Caki2 (cell line): ENCODE data around the gene KCNA2. TPM values are rescaled to one million over a fixed set of nuclear protein-coding genes. Genes with fewer than 3 reads are reported as not detected.

Experiments used
- DNase-seq: peaks from one replicate; pipeline ENCODE4 v3.0.0-alpha.2; 2015; ENCODE audit warnings: low read depth
- in situ Hi-C: cut with HindIII; loops from 2 replicates; pipeline ENCODE4 v1.10.0; 2016; ENCODE audit warnings: low sequenced_read_pairs, low pct_unique_long_range_greater_than_20kb, mixed read lengths
- total RNA-seq: library from RNA; depleted of rRNA; stranded (reverse); fragments of >200 nt; shearing (Covaris generic); gene quantifications from 2 replicates; pipeline ENCODE4 v1.2.3, GENCODE V29; 2014; ENCODE audit warnings: low replicate concordance

The KCNA2 gene
- total RNA-seq, 1 experiment from 2014 or later = not detected

- DNase-seq = no peak
- in situ Hi-C loops = no loop called here
These were observed 22.7 kb downstream of the KCNA2 start for GRCh38 chr1:110583505-110583904.

- no peak for DNase-seq
- in situ Hi-C loops = no loop called here
These were observed 23.8 kb downstream of the KCNA2 start for GRCh38 chr1:110582378-110582777.

DNA sequence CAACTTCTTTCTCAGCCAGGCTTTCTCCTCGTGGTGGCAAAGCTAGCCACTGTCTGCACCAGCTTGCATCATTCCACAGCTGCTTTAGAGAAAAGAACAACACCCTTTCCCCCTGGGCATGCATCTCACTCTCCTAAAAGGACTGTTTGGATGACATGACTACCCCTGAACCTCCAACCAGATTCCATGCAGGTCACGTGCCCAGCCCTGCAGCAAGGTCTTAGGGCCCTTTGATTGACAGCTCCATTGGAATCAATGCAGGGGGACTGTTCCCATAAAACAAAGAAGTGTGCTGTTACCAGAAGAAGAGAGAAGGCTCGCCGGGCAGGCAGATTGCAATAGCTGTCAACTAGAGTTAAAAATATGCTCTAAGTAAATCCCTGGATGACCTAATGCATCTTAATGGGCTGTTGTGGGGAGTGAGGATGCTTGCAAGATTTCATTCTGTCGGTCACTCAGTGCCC, 24.4 kb downstream of the KCNA2 start:
- DNase-seq = no peak
- in situ Hi-C loops = no loop called here

DNA sequence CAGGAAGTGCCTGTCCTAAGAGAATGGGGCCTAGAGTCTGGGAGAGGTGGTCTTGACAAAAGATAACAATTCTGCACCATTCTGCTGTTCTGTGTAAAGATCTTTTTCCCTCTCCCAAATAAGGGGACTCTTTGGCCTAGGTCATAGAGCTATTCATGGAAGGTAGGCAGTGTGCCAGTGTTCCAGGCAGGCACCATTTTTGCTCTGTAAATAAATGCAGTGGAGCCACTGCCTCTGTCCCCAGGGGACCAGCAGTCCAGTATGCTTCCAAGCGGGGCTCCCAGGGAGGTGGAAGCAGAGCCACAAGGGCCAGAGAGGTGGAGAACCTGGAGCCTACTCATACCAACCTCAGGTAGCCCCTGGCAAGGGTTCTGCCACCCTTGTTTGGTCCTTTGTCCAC, 25.9 kb downstream of the KCNA2 start:
- no peak for DNase-seq
- in situ Hi-C loops = no loop called here

- DNase-seq = no peak
- in situ Hi-C loops = no loop called here
These were observed 26.7 kb downstream of the KCNA2 start for GRCh38 chr1:110579460-110579859.

GRCh38 chr1:110576441-110576840, 29.7 kb downstream of the KCNA2 start:
- in situ Hi-C loops = no loop called here
- no peak for DNase-seq

- in situ Hi-C loops = no loop called here
- no peak for DNase-seq
These were observed 32.8 kb downstream of the KCNA2 start for GRCh38 chr1:110573314-110573713.

DNA sequence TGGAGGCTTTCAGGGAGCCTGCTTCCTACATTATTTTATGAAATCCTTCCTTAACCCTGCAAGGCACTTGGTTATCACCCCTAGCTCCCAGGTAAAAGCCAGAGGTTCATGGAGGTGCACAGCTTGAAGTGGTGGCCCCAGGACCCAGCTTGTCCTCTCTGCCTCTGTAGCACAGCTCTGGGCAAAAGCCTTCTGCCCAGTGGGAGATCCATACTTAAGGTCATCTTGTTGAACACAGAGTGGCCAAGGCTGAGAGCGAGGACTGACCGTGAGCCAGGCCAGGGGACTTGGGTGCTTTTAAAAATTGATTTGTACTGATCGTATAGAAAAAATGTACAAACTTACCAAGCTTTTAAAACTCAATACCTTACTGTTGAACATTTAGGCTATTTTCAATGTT, 33.4 kb downstream of the KCNA2 start:
- no peak for DNase-seq
- in situ Hi-C loops = no loop called here

- DNase-seq = no peak
- in situ Hi-C loops = no loop called here
These were observed 35.3 kb downstream of the KCNA2 start for GRCh38 chr1:110570901-110571300.

GRCh38 chr1:110570307-110570706, 35.9 kb downstream of the KCNA2 start:
- in situ Hi-C loops = no loop called here
- DNase-seq = no peak

GRCh38 chr1:110566836-110567235, 39.3 kb downstream of the KCNA2 start:
- in situ Hi-C loops = no loop called here
- DNase-seq = no peak

- in situ Hi-C loops = no loop called here
- no peak for DNase-seq
These were observed 40.6 kb downstream of the KCNA2 start for GRCh38 chr1:110565565-110565964.

DNA sequence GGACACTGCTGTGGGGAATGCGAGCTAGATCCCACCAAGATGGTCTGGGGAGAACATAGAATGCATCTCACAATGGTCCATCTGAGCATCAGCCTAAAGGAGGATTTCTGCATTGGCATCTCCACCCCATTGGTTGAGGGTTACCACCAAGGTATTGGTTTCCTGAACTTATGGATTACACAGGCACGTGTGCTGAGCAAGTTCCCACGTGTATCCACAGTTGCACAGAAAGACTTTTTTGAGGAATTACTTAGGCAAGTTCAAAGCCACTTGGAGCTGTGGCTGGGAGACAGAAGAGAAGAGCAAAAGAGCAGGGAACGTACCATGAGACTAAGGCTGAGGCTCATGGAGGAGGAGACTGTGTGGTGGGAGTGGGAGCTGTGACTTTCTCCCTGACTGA, 43.1 kb downstream of the KCNA2 start:
- DNase-seq = no peak
- in situ Hi-C loops = no loop called here

GRCh38 chr1:110561596-110561995, 44.6 kb downstream of the KCNA2 start:
- in situ Hi-C loops = no loop called here
- no peak for DNase-seq

DNA sequence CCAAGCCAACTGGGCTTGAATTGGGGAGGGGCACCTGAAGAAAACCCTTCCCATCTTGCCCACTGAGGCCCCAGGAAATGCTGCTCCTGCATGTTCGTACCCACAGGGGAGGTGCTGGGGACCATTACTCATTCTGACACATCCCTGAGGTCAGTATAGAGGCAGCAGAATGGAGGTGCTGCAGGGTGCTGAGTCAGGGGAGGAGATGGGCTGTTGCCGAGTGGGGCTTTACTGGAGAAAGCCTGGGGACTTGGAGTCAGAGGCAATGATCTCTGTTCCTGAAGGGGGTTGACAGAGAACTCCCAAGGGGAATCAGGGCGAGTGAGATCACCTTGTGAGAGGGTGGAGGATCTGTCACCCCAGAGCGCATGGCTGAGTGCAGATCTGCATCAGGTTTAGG, 47.0 kb downstream of the KCNA2 start:
- in situ Hi-C loops = no loop called here
- DNase-seq = no peak

DNA sequence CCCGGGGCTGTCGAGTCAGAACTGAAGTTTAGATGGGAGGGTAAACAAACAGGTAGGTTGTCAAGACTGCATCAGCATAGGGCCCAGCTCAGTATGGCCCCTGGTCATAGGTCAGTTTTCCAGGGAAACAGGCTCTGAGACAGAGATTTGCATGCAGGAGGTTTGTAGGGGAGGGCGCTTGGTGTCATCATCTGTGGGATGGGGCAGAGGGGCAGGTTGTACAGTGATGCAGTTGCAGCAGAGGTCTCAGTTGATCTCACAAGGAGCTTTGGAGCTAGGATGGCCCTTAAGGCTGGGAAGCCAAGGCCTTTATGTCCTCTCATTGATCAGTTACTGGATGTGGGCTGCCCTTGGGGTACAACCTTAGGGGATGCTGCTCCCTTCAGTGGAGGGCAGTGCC, 48.7 kb downstream of the KCNA2 start:
- DNase-seq = no peak
- in situ Hi-C loops = no loop called here

GRCh38 chr1:110556471-110556807, 49.7 kb downstream of the KCNA2 start:
- in situ Hi-C loops = no loop called here
- DNase-seq = no peak

DNA sequence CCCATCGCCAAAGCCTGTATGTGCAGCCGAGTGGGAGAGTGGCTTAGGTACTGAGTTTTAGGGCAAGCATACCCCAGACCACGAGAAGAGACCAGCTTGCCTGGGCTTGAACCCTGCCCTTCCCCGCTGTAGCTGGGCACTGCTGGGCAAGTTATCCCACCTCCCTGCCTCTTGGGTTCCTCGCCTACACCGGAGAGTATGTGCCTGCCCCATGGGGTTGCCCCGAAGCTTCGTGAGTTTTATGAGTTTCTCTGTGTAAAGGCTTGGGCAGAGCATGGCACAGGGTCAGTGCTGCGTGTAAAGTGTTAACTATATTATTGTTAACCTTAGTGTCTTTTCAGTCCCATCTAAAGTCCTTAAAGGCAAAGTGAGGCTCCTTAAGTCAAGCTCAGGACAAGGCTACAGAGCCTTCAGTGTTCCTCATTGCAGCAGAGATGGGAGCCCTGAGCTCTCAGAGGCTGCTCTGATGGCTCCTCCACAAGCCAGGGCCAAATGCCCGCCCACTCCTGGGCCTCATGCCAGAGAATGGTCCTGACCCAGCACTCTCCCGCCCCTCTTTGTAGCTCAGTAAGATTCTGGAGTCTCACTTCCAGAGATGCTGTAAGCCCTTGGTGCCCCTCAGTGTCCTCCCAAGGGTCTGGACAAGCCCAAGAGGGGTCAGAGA, 50.2 kb downstream of the KCNA2 start:
- no peak for DNase-seq

GRCh38 chr1:110554871-110555801, 51.0 kb downstream of the KCNA2 start:
- in situ Hi-C loops = no loop called here
- DNase-seq = no peak

More for the DNA sequence above, 50.2 kb downstream of the KCNA2 start:
- in situ Hi-C loops = no loop called here
